NCI-H345 treated with DMSO at 0.1 percent for 48 hours (cell line): ENCODE measurements around the gene FBXL16.

Experiments
- DNase-seq: peaks from one replicate; lab custom pipeline; 2025; ENCODE audit not compliant: unreplicated experiment; lab: John Stamatoyannopoulos, UW

The FBXL16 gene

DNA sequence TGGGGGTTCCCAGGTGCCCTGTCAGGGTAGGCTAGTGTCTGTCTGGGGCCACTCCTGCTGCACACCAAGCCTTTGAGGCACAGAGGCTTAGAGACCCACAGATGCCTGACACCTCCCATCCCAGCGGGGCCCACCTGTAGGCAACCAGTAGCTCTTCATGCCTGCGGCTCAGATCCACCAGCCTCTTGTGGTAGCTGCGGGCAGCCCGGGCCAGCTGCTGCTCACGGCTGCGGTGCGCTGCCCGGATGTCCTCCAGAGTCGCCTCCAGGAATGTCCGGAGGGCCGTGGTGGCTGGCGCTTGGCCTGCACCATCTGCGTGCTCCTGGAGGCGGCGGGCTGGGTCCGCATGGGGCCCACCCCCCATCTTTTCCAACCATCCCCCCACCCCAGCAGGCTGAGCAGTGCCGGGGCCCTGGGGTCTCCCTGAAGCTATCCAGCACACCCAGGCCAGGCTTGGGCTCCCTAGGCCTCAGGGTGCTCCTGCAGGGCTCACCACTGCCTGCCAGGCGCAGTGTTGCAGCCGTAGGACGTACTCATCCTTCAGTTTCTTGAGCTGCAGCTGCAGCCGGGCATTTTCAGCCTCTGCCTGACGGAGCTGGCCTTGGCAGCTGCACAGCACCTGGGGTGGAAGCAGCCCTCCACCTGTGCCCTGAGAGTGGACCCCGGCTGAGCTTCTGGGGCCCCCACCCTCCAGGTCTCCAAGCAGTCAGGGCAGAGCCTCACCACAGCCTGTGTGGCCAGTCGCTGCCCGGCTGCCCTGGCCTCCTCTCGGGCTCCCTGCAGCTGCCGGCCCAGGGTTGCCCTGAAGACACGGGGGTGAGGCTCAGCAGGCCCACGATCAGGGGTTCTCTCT lies 18.8 kb upstream of the FBXL16 start:
- no peak for DNase-seq

DNA sequence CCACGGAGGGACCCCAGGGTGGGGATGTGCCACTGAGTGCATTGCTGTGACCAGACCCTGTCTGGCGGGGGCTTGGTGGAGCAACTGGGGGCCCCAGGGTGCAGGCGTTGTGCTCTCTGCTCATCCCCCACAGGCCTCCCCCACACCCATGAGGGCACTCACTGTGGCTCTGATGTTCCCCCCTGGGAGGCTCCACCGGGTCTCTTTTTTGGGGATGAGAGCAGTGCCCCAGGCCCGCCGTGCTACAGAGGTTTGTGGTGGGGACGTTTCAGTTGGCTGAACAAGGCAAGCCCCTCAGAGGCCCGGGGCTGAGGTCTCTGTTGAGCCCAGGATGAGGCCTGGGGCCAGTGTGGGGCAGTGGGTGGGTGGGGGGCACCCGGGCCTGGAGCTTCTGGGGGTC lies 18.1 kb upstream of the FBXL16 start:
- DNase-seq: no peak

DNA sequence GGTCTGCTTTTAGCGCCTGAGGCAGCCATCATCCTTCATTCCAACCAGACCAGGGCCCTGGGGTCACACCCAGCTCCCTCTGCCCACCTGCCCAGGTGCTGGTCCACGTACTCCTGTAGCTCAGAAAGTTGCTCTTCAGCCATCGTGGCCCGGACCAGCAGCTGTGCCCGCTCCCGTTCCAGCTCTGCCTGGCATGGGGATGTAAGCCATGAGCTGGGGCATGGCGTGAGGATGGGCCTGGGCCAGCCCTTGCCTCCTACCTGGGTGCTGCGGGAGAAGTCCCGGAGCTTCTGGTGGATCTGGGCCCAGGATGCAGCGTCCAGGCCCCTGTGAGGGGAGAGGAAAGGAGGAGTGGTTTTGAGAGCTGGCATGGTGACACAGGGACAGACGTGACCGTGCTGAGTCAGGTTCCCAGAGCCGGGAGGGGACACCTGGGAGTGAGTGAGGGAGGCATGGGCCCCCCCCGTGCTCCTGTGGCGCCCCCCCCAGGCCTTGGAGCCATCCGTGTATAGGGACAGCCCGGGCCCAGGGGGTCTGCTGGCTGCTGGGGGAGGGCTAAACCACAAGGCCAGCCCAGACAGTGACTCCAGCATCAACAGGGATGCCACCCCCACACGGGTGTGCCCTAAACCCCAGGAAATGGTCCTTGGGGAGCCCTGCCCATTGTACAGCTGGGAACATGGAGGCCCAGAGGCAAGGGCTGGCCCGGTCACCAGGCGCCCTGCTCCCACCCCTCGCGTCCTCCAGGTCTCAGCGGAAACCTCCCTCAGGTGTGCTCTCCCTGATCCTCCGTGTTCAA lies 17.4 kb upstream of the FBXL16 start:
- no peak for DNase-seq

DNA sequence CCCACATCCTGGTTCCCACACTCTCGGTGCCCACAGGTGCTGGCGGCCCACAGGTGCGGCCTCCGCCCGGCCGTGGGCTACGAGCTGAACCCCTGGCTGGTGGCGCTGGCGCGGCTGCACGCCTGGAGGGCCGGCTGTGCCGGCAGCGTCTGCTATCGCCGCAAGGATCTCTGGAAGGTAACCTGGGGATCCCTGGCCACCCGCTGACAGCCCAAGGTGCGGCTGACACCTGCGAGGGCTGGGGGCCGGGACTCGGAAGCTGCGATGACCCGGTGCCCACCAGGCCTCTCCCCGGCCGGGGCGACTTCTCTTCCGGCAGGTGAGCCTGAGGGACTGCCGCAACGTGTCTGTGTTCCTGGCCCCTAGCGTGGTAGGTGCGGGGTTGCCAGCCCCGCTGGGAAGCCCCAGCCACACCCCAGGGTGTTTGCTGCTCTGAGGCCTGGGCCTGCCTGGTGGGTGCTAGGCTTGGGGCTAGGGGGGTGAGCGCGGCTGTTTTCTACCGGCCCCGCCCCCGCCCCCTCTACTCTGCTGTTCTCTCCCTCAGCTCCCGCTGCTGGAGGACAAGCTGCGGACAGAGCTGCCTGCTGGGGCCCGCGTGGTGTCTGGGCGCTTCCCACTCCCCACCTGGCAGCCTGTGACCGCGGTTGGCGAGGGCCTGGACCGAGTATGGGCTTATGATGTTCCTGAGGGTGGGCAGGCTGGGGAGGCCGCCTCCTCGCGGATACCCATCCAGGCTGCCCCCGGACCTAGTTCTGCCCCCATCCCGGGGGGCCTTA lies 16.4 kb upstream of the FBXL16 start:
- no peak for DNase-seq

DNA sequence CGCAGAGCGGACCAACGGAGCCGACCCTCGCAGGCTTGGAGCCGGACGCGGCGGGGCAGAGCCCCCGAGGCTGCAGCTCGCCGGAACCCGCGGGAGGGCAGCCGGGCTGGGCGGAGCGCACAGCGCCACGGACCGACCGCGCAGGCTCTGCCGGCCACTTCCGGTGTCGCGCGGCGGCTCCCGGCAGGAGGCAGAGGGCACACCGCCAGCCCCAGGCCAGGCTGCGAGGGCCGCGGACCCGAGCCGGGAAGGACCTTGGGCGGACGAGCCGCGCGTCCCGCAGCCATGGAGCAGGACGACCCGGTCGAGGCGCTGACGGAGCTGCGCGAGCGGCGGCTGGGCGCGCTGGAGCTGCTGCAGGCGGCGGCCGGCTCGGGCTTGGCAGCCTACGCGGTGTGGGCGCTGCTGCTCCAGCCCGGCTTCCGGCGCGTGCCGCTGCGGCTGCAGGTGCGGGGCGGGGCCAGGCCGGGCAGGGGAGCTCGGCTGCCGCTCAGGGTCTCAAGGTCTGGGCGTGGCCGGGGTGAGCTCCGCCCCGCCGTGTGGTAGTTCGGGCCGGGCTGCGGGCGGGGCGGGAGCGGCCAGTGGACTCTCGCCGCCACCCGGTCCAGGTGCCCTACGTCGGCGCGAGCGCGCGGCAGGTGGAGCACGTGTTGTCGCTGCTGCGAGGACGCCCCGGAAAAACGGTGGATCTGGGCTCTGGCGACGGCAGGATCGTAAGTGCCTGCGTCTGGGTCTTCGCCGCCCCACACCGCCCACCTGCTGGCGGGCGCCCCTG lies 15.6 kb upstream of the FBXL16 start, which contains the start of gene ANTKMT:
TSS of gene ANTKMT (plus strand) at position 157 of the 775 bp plus-strand sequence. CDS start at position 286, 129 bp downstream.
- DNase-seq: peak; percentile 67

- DNase-seq: peak; percentile 64
These were observed 14.9 kb upstream of the FBXL16 start for GRCh38 chr16:720447-720989.

GRCh38 chr16:719815-720446 lies 14.3 kb upstream of the FBXL16 start:
- peak; percentile 37 for DNase-seq

DNA sequence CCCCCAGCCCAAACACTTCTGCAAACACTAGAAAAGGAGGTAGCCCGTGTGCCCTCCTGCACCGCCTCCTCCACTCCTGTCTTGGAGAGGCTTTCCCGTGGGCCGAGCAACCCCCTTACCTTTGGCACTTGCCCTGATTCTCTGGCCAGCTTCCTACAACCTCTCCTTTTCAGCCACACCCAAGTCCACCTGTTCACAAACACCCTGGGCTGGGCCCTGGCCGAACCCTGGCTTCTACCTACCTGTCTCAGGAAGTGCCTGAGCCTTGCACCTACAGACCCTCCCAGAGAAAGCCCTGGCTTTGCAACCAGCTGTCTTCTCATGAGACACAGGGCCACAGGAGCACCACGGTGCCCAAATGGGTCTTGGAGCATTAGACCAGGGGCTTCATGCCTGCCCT lies 13.3 kb upstream of the FBXL16 start:
- no peak for DNase-seq

GRCh38 chr16:718389-718788 lies 12.8 kb upstream of the FBXL16 start:
- DNase-seq: no peak

GRCh38 chr16:717450-718245 lies 12.0 kb upstream of the FBXL16 start:
- DNase-seq: no peak

DNA sequence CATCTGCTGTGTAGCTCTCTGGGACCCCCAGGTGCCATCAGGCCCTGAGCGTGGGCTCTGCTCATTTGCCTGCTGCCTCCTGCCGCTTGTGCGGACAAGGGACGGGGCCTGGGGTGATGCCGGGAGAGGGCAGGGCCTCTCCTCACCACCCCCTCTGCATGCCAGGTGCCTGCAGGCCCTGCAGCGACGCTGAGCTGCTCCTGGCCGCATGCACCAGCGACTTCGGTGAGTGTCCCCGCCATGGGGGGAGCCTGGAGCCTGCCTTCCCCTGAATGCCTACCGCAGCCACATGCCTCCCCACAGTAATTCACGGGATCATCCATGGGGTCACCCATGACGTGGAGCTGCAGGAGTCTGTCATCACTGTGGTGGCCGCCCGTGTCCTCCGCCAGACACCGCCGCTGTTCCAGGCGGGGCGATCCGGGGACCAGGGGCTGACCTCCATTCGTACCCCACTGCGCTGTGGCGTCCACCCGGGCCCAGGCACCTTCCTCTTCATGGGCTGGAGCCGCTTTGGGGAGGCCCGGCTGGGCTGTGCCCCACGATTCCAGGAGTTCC lies 11.2 kb upstream of the FBXL16 start:
- no peak for DNase-seq

DNA sequence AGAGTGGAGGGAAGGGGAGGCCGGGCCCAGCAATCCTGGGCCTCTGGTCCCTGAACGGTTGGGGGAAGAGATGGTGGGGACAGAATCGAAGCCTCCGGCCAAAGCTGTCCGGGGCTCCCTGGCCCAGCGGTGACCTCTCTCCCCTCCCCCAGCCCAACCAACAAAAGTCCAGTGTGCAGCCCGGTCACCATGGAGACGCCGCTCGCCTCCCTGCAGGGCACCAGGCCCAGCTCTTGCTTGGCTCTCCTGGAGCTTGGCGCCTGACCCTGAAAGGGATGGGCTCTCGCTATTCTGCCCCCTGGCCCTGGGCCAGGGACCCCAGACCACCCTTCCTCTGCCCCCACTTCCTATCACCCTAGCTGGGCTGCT lies 10.6 kb upstream of the FBXL16 start:
- DNase-seq: no peak

GRCh38 chr16:715477-716199 lies 10.0 kb upstream of the FBXL16 start:
- no peak for DNase-seq

DNA sequence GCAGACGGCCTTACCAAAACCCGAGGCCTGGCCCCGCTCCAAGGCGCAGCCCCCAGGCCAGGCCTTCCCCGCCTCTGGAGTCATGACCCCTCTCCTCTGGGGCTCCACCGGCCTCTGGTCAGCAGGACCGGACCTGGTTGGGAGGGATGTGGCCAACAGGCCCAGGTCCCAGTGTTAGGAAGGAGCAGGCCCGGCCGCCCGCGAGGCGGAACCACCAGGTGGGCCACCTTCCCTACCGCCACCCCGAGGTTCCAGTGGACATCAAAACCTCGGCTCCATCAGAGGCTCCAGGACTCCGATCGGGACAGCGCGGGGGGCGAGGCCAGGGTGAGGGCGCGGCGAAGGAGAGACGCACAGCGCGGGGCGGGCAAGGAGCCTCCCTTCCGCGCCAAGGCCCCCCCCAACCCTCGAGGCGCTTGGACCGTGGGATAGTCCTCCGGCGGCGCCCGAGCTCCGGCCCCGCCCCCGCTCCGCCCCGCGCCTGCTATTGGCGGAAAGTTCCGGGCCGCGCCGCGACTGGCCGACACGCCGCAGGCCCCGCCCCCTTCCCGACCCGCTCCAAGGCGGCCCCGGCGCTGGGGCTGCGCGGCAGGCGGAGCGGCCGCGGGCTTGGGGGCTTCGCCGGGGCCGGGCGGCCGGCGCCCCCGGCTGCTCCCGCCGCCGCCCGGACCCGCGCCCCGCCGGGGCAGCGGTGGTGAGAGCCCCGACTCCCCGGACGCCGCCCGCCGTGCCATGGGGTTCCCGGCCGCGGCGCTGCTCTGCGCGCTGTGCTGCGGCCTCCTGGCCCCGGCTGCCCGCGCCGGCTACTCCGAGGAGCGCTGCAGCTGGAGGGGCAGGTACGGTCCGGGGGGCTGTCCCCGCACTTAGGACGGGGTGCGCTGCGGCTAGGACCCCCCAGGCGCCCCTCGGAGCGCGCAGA lies 9.2 kb upstream of the FBXL16 start, which contains the start of gene METRN:
TSS of gene METRN (plus strand) at position 561 of the 919 bp plus-strand sequence. CDS start at position 733, 172 bp downstream.
- peak; percentile 21 for DNase-seq

DNA sequence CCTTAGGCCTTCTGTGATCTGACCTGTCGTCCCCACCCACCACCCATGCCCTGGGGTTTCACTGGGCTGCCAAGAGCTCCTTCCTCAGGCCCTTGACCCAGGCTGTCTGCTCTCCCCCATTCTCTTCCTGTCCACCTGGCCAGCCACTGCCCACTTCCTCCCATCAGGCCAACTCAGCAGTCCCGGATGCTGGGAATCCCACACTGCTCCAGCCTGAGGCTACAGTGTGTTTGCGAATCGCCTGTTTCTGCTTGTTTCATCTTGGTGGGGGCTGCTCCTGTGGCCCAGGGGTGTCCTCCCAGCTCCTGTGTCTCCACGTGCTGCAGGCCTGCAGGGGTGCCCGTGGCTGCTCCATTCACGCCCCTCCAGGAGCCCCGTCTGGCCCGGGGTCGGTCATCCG lies 8.5 kb upstream of the FBXL16 start:
- DNase-seq: no peak

DNA sequence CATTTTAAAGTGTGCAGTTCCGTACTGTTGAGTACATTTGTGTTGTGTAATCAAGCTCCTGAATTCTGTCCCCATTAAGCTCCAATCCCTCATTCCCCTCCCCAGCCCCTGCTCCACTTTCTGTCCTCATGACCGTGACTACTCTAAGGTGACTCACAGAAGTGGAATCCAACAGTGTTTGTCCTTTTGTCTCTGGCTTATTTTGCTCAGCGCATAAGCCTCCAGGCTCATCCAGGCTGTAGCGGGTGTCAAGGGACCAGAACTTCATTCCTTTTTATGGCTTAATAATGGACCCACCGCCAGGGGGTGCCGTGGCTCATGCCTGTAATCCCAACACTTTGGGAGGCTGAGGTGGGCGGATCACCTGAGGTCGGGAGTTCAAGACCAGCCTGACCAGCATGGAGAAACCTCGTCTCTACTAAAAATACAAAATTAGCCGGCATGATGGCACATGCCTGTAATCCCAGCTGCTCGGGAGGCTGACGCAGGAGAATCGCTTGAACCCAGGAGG lies 7.2 kb upstream of the FBXL16 start:
- DNase-seq: peak; percentile 23
